ENCODE results near the gene ZCWPW2. TPM values are rescaled to one million over a fixed set of nuclear protein-coding genes. Genes with fewer than 3 reads are reported as not detected.

Gene ZCWPW2
- polyA plus RNA-seq (2011; rRNA removed) (0.21 and 0.34 TPM in 2 replicates), polyA plus RNA-seq (2017; fragmentation: RNase III; extraction: RNeasy Plus Mini Kit Qiagen cat#74134 plus additional on column Dnase treatment) (0.06 to 0.09 TPM in 2 of 3 replicates, not detected in the other), polyA minus RNA-seq (2011; rRNA and poly(A)+ RNA removed) (not detected in 2 replicates)
- polyA plus RNA-seq (2012; cell fraction: cytosol; rRNA removed), result 0.09 TPM in 1 of 2 replicates, not detected in the other
- polyA plus RNA-seq (2012; cell fraction: nucleus; rRNA removed), result not detected in 2 replicates

- ChIA-PET POLR2A (interaction anchor here (0.7 to 1.6 kb wide), 6 partner anchors 20 to 864 kb away, joined by 3 to 10 read pairs (median 4); partner anchors contain the start of genes CMC1, EOMES and SLC4A7), CTCF (interaction anchor here (0.9 to 2.8 kb wide), 6 partner anchors 10 to 668 kb away, joined by 3 to 9 read pairs (median 6); partner anchors contain the start of gene EOMES)
- peak within 1 kb of the TSS; percentile 75 for H3K4me2 ChIP-seq
- peak within 1 kb of the TSS; percentile 67 for H3K4me3 ChIP-seq
- TF ChIP-seq SREBF2 (IDR thresholded peaks at IDR 0.05) (no peak), CBX8 (IDR thresholded peaks at IDR 0.05) (no peak), TFCP2L1 (CRISPR knock-in tag; IDR thresholded peaks at IDR 0.05) (0 out of 2 replicates have a peak, but pooled peaks have one; percentile 8), CTCF (IDR thresholded peaks at IDR 0.05) (peak; percentile 29; the same call in 1 of the 3 replicates), FOXS1 (CRISPR knock-in tag; IDR thresholded peaks at IDR 0.05) (no peak), HMGXB4 (CRISPR knock-in tag; IDR thresholded peaks at IDR 0.05; ENCODE audit: borderline replicate concordance) (peak; percentile 66; the same call in 1 of the 2 replicates), BCL3 (IDR thresholded peaks at IDR 0.05) (peak; percentile 67; the same call in 1 of the 3 replicates), JUN (IDR thresholded peaks at IDR 0.05) (peak; percentile 67 to 91; a peak in 4 of 5 replicates), E2F6 (IDR thresholded peaks at IDR 0.05; ENCODE audit: borderline replicate concordance, low read depth) (0 out of 2 replicates have a peak, but pooled peaks have one; percentile 21), JUNB (IDR thresholded peaks at IDR 0.05) (no peak), HOXA7 (CRISPR knock-in tag; IDR thresholded peaks at IDR 0.05) (no peak), CHD2 (IDR thresholded peaks at IDR 0.05; ENCODE audit: low read length, partially characterized antibody) (peak; percentile 58), HOXB5 (CRISPR knock-in tag; IDR thresholded peaks at IDR 0.05) (0 out of 2 replicates have a peak, but pooled peaks have one; percentile 13), CEBPB (IDR thresholded peaks at IDR 0.05) (peak; percentile 7 to 12; a peak in 2 of 4 replicates), USF2 (IDR thresholded peaks at IDR 0.05) (0 out of 2 replicates have a peak, but pooled peaks have one; percentile 2), POLR2A (IDR thresholded peaks at IDR 0.05; ENCODE audit: low read length) (peak; percentile 48), PHF8 (IDR thresholded peaks at IDR 0.05; ENCODE audit: borderline replicate concordance, low read depth) (peak; percentile 84), FOSL2 (IDR thresholded peaks at IDR 0.05) (no peak), FOSL2 (CRISPR knock-in tag; IDR thresholded peaks at IDR 0.05) (0 out of 2 replicates have a peak, but pooled peaks have one; percentile 26), REST (IDR thresholded peaks at IDR 0.05) (0 out of 2 replicates have a peak, but pooled peaks have one; percentile 7), RNF2 (IDR thresholded peaks at IDR 0.05; ENCODE audit: borderline replicate concordance, low read depth) (no peak), RFX5 (IDR thresholded peaks at IDR 0.05) (no peak), RAD21 (conservative IDR thresholded peaks at IDR 0.05 in 1 of 2, IDR thresholded peaks at IDR 0.05 in 1 of 2) (no peak), MAX (IDR thresholded peaks at IDR 0.05) (peak; percentile 72), EHMT2 (IDR thresholded peaks at IDR 0.05; ENCODE audit: low read depth) (no peak)
- ATAC-seq (peak; percentile 91 to 96), FAIRE-seq (peak; percentile 67), DNase-seq (ENCODE audit: low read depth in 1 of 2, low spot score in 1 of 2) (peak; percentile 60 to 97)
- peak within 1 kb of the TSS; percentile 97 to 98 for H3K27ac ChIP-seq
- H3K4me1 ChIP-seq, result peaks cover 26% of the 10 kb centered on the region
- H3K9me3 ChIP-seq, result no peaks in the 10 kb centered on the region
- under 1% methylated on average over 57 of the region's 83 CpGs for WGBS (ENCODE audit: missing lambda C conversion rate)
These were observed at the start of gene ZCWPW2, which contains the start of gene AZI2 for GRCh38 chr3:28348629-28349468. Gene ZCWPW2, plus strand, starts transcription at chr3:28348721. Its CDS starts 64,348 bp downstream, at chr3:28413069. Gene AZI2, minus strand, starts transcription at chr3:28348824. Its CDS starts 8,207 bp downstream, at chr3:28340617.

Measured in A549 (cell line).